GM12878 (cell line): ENCODE measurements around the gene AKAP8. TPM values are rescaled to one million over a fixed set of nuclear protein-coding genes. Genes with fewer than 3 reads are reported as not detected.
A peak's percentile ranks its signal among the peaks of the same experiment; 100 is the strongest.

Source experiments
- ASH2L ChIP-seq: fragments of 300-600, 200-600 bp; sonication (generic); IDR thresholded peaks from 2 replicates; pipeline ENCODE4 v1.6.1; 2017; ENCODE audit warnings: low read depth, mild to moderate bottlenecking, borderline replicate concordance
- BHLHE40 ChIP-seq, 2 experiments: fragments of 450-650 bp in 1 of 2; IDR thresholded peaks; 2 replicates each; pipeline ENCODE4 v1.6.1; 2011 to 2017; ENCODE audit warnings: low read depth in 2 of 2, borderline replicate concordance in 1 of 2, improper control_type of control experiment in 1 of 2, low read length in 1 of 2, mild to moderate bottlenecking in 1 of 2
- ETV6 ChIP-seq, 2 experiments: fragments of 450-650 bp in 1 of 2; IDR thresholded peaks in 1 of 2; conservative IDR thresholded peaks in 1 of 2; 2 replicates each; pipeline ENCODE4 v1.6.1; 2014; ENCODE audit warnings: antibody characterized with exemption in 1 of 2, borderline replicate concordance in 1 of 2, low read depth in 1 of 2, mild to moderate bottlenecking in 1 of 2, moderate library complexity in 1 of 2
- FOXK2 ChIP-seq: fragments of 450-650 bp; IDR thresholded peaks from 2 replicates; pipeline ENCODE4 v1.6.1; 2017; ENCODE audit warnings: mild to moderate bottlenecking, moderate library complexity
- GABPA ChIP-seq: IDR thresholded peaks from 2 replicates; pipeline ENCODE4 v1.6.1; 2014; ENCODE audit warnings: antibody characterized with exemption, low read depth, mild to moderate bottlenecking, inconsistent platforms
- MEF2A ChIP-seq: IDR thresholded peaks from 2 replicates; pipeline ENCODE4 v1.6.1; 2011; ENCODE audit warnings: low read depth, mild to moderate bottlenecking, low read length, moderate library complexity; ENCODE audit not compliant: insufficient read depth
- MEF2B ChIP-seq: fragments of 450-650 bp; IDR thresholded peaks from 2 replicates; pipeline ENCODE4 v1.6.1; 2018; ENCODE audit warnings: mild to moderate bottlenecking, moderate library complexity; ENCODE audit not compliant: partially characterized antibody, poor library complexity, severe bottlenecking
- MYB ChIP-seq: fragments of 150-350 bp; IDR thresholded peaks from 2 replicates; pipeline ENCODE4 v1.6.1; 2014; ENCODE audit warnings: mild to moderate bottlenecking, low read depth, low read length, borderline replicate concordance
- NFYA ChIP-seq: IDR thresholded peaks from 2 replicates; pipeline ENCODE4 v1.6.1; 2011; ENCODE audit warnings: low read depth, mild to moderate bottlenecking, low read length, improper control_type of control experiment, borderline replicate concordance
- NR2C2 ChIP-seq: IDR thresholded peaks from 2 replicates; pipeline ENCODE4 v1.6.1; 2011; ENCODE audit warnings: borderline replicate concordance, low read depth; ENCODE audit not compliant: control insufficient read depth, insufficient read length
- RAD21 ChIP-seq: IDR thresholded peaks from 2 replicates; pipeline ENCODE4 v1.6.1; 2011; ENCODE audit warnings: mild to moderate bottlenecking, low read depth, low read length, moderate library complexity; ENCODE audit not compliant: insufficient read depth
- SIN3A ChIP-seq: IDR thresholded peaks from 2 replicates; pipeline ENCODE4 v1.6.1; 2012; ENCODE audit warnings: low read depth, low read length, improper control_type of control experiment
- SIX5 ChIP-seq: IDR thresholded peaks from 2 replicates; pipeline ENCODE4 v1.6.1; 2011; ENCODE audit warnings: mild to moderate bottlenecking, low read depth, low read length, moderate library complexity; ENCODE audit not compliant: severe bottlenecking
- SPI1 ChIP-seq: IDR thresholded peaks from 2 replicates; pipeline ENCODE4 v1.6.1; 2011; ENCODE audit warnings: low read depth, mild to moderate bottlenecking, low read length, moderate library complexity, borderline replicate concordance; ENCODE audit not compliant: insufficient read depth
- USF1 ChIP-seq: IDR thresholded peaks from 2 replicates; pipeline ENCODE4 v1.6.1; 2011; ENCODE audit warnings: borderline replicate concordance, low read depth, mild to moderate bottlenecking, moderate library complexity, mixed read lengths, low read length; ENCODE audit not compliant: insufficient read depth; ENCODE audit errors: extremely low read length
- ZNF207 ChIP-seq: fragments of 450-650 bp; IDR thresholded peaks from 2 replicates; pipeline ENCODE4 v1.6.1; 2014; ENCODE audit warnings: antibody characterized with exemption, mild to moderate bottlenecking, borderline replicate concordance
- ZNF274 ChIP-seq: IDR thresholded peaks from one replicate; pipeline ENCODE4 v1.8.0; 2011; ENCODE audit not compliant: insufficient read length, insufficient read depth
- ZZZ3 ChIP-seq: IDR thresholded peaks from 2 replicates; pipeline ENCODE4 v1.6.1; 2011; ENCODE audit warnings: low read depth; ENCODE audit not compliant: control insufficient read depth, insufficient read length
- polyA plus RNA-seq, 11 experiments: library from polyadenylated mRNA; depleted of rRNA in 4 of 11; unstranded in 6 of 11; stranded (reverse) in 5 of 11; fragments of >200 nt; fragmentation: Nextera tagmentation in 4 of 11; fragmentation: Illumina TruSeq in 1 of 11; extraction: Ambion mirVana in 4 of 11; extraction: Trizol in 1 of 11; gene quantifications; 1 replicate in 1 of 11; 2 replicates in 10 of 11; pipeline versions ENCODE4 v1.2.1 to v1.2.3, GENCODE V29; 2011 to 2016; ENCODE audit warnings: inconsistent platforms in 2 of 11, missing spikeins in 2 of 11, low read depth in 1 of 11
- total RNA-seq, 4 experiments: library from RNA; depleted of rRNA in 3 of 4; stranded (reverse); fragments of >200 nt in 3 of 4; fragmentation: Illumina TruSeq in 1 of 4; extraction: Trizol in 1 of 4; gene quantifications; 2 replicates each; pipeline versions ENCODE4 v1.2.1 to v1.2.3, GENCODE V29; 2013 to 2021
- TF ChIP-seq, protein P1 (sequence below): fragments of 450-650 bp; IDR thresholded peaks from 2 replicates; pipeline ENCODE4 v1.6.1; 2017; ENCODE audit warnings: antibody characterized with exemption, mild to moderate bottlenecking, moderate library complexity
- TF ChIP-seq, protein P2 (sequence below): IDR thresholded peaks from 2 replicates; pipeline ENCODE4 v1.6.1; 2011; ENCODE audit warnings: low read depth, low read length, improper control_type of control experiment, borderline replicate concordance
- TF ChIP-seq, protein P3 (sequence below): fragments of 450-650 bp; IDR thresholded peaks from 2 replicates; pipeline ENCODE4 v1.6.1; 2017; ENCODE audit warnings: mild to moderate bottlenecking, low read depth, inconsistent platforms; ENCODE audit not compliant: poor library complexity, severe bottlenecking

AKAP8 gene
- total and polyA plus RNA-seq, 10 of the 15 experiments (the other 5 are each of a cell fraction or from before 2014, with no cell fraction given) = 5.3 to 57.7 (median 20.6) TPM

DNA sequence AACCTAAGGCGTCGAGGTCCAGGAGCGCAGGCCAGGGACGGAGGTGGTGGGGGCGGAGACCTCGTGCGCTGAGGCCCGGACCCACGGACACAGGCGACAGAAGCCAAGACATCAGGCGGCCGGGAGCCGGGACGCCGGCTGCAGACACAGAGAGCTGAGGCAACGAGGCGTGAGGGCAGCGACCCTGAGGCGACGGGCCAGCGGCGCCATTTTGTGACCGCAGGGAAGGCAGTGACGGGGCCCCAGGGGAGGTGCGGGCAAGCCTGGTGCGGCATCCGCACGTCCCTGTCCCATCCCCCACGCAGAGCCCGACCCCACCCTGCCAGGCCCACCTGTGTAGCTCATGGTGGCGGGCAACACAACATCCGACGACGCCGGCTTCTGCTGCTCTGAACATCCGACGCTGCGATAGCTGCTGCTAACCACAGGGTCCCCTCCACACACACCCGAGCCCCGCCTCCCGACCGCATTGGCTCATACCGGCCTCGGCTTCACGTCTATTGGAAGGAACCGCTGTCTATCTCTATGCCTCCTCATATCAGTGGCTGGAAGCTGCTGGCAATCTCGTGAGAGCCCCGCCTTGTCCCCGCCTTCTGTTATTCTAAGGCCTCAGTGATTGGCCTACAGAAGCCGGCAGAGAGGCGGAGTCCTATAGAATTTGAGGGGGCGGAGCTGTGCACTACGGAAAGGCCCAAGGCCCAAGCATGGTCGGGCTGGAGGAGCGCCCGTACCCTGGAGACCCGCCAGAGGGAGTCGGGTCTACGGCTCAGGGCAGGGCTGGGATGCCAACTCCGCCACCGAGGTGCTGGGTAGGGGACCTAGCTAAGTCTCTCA, 39.2 kb upstream of the AKAP8 start, which contains the start of gene AKAP8L (continued):
- TF ChIP-seq, protein P1, sequence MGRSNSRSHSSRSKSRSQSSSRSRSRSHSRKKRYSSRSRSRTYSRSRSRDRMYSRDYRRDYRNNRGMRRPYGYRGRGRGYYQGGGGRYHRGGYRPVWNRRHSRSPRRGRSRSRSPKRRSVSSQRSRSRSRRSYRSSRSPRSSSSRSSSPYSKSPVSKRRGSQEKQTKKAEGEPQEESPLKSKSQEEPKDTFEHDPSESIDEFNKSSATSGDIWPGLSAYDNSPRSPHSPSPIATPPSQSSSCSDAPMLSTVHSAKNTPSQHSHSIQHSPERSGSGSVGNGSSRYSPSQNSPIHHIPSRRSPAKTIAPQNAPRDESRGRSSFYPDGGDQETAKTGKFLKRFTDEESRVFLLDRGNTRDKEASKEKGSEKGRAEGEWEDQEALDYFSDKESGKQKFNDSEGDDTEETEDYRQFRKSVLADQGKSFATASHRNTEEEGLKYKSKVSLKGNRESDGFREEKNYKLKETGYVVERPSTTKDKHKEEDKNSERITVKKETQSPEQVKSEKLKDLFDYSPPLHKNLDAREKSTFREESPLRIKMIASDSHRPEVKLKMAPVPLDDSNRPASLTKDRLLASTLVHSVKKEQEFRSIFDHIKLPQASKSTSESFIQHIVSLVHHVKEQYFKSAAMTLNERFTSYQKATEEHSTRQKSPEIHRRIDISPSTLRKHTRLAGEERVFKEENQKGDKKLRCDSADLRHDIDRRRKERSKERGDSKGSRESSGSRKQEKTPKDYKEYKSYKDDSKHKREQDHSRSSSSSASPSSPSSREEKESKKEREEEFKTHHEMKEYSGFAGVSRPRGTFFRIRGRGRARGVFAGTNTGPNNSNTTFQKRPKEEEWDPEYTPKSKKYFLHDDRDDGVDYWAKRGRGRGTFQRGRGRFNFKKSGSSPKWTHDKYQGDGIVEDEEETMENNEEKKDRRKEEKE = no peak
- TF ChIP-seq ZNF207 (no peak; the same call in none of the 2 replicates), MEF2B (peak; percentile 95), SIN3A (peak; percentile 88), ZNF274 (no peak), ETV6 (conservative IDR thresholded peaks at IDR 0.05 in 1 of 2, IDR thresholded peaks at IDR 0.05 in 1 of 2; ENCODE audit: borderline replicate concordance in 1 of 2, low read depth in 1 of 2) (no peak), ZZZ3 (no peak), SPI1 (no peak), NR2C2 (no peak), SIX5 (peak; percentile 36), MYB (no peak), USF1 (no peak), NFYA (peak; percentile 93), RAD21 (peak; percentile 77), GABPA (no peak; the same call in 1 of the 2 replicates), BHLHE40 (IDR thresholded peaks at IDR 0.05; ENCODE audit: borderline replicate concordance in 1 of 2, low read depth in 2 of 2, low read length in 1 of 2) (peak; percentile 16 to 57; a peak in 1 of 4 replicates), ASH2L (no peak), MEF2A (0 out of 2 replicates have a peak, but pooled peaks have one; percentile 39), FOXK2 (no peak)
- TF ChIP-seq, protein P2, sequence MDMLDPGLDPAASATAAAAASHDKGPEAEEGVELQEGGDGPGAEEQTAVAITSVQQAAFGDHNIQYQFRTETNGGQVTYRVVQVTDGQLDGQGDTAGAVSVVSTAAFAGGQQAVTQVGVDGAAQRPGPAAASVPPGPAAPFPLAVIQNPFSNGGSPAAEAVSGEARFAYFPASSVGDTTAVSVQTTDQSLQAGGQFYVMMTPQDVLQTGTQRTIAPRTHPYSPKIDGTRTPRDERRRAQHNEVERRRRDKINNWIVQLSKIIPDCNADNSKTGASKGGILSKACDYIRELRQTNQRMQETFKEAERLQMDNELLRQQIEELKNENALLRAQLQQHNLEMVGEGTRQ = no peak
- TF ChIP-seq, protein P3, sequence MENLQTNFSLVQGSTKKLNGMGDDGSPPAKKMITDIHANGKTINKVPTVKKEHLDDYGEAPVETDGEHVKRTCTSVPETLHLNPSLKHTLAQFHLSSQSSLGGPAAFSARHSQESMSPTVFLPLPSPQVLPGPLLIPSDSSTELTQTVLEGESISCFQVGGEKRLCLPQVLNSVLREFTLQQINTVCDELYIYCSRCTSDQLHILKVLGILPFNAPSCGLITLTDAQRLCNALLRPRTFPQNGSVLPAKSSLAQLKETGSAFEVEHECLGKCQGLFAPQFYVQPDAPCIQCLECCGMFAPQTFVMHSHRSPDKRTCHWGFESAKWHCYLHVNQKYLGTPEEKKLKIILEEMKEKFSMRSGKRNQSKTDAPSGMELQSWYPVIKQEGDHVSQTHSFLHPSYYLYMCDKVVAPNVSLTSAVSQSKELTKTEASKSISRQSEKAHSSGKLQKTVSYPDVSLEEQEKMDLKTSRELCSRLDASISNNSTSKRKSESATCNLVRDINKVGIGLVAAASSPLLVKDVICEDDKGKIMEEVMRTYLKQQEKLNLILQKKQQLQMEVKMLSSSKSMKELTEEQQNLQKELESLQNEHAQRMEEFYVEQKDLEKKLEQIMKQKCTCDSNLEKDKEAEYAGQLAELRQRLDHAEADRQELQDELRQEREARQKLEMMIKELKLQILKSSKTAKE = peak; percentile 97
